Measurements from ENCODE around the gene SLC29A2.
A peak's percentile ranks its signal among the peaks of the same experiment; 100 is the strongest.

SLC29A2 gene

GRCh38 chr11:66332371-66333219 lies 39.0 kb downstream of the SLC29A2 start:
- Histone ChIP-seq H3K4me3 (ENCODE audit: low read depth, low read length) (no peak overlapping the region), H3K9me3 (no peaks in the 10 kb centered on the region), H3K36me3 (no peaks in the 10 kb centered on the region), H3K27me3 (no peaks in the 10 kb centered on the region), H3K4me1 (peaks cover 31% of the 10 kb centered on the region)
- no peak for DNase-seq
- TF ChIP-seq CTCF (IDR thresholded peaks at IDR 0.05; ENCODE audit: low read depth, low read length), result no peak

DNA sequence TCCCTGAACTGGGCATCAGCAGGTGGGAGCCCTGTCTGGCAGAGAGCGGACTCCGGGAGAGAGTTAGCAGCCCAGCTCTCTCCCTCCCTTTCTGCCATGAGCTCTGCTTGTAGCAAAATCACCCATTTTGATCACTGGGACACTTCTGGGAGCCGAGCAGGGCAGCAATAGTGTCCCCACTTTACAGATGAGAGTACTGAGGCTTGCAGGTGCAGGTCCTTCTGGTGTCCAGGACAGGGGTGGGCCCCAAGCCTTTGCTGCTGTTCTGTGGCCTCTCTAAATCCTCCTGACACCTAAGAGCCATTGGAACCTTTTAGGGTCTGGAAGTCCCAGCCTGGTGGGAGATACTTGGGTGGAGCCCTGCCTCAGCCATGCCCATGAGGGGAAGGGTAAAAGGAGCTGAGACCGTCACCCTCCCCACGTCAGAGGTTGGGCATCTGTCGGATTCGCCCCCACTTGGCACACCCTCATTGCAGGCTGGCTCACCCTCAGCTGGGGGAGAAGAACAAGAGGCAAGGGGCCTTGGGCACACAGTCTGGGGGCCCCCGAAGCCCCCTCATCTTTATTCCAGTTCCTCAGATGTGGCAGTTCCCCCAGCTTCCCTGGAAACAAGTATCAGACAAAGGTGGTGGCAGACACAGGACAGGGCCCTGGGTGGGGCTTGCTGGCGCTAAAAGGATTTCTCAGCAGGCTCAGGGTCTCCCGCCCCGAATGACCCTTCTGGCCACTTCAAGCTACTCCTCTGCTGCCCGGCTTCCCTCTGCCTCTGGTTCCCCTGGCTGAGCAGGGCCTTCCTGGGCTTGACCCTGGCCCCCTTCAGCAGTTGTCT lies 39.8 kb downstream of the SLC29A2 start:
- TF ChIP-seq CTCF (IDR thresholded peaks at IDR 0.05; ENCODE audit: low read depth, low read length), result no peak

DNA sequence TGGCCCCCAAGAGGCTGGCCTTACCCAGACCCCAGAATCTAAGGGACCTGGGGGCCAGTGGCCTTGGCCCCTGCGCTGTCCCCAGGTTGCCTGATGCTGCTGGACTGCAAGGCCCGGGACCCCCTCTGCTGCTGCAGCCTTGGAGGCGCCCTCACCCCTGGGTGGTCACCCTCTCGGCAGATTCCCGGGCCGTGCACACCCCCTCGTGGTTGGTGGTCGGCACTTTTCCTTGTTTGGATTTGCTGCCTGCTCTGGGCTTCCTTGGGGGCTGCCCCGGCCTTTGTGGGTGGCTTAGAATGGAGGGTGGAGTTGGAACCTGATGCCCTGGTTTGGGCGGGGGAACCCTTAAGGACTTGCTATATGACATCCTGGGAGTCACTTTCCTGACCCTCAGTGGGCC lies 40.6 kb downstream of the SLC29A2 start:
- no peak for DNase-seq
- TF ChIP-seq CTCF (IDR thresholded peaks at IDR 0.05; ENCODE audit: low read depth, low read length), result peak; percentile 23; the same call in 1 of the 2 replicates
- Histone ChIP-seq H3K27me3 (no peaks in the 10 kb centered on the region), H3K4me3 (ENCODE audit: low read depth, low read length) (no peak overlapping the region), H3K4me1 (peaks cover 29% of the 10 kb centered on the region), H3K36me3 (no peaks in the 10 kb centered on the region), H3K9me3 (no peaks in the 10 kb centered on the region)

More for the DNA sequence above, 39.8 kb downstream of the SLC29A2 start:
- no peaks in the 10 kb centered on the region for H3K36me3 ChIP-seq
- DNase-seq, result no peak
- H3K4me1 ChIP-seq, result peaks cover 32% of the 10 kb centered on the region
- H3K4me3 ChIP-seq (ENCODE audit: low read depth, low read length), result no peak overlapping the region
- H3K27me3 ChIP-seq, result no peaks in the 10 kb centered on the region
- no peaks in the 10 kb centered on the region for H3K9me3 ChIP-seq

DNA sequence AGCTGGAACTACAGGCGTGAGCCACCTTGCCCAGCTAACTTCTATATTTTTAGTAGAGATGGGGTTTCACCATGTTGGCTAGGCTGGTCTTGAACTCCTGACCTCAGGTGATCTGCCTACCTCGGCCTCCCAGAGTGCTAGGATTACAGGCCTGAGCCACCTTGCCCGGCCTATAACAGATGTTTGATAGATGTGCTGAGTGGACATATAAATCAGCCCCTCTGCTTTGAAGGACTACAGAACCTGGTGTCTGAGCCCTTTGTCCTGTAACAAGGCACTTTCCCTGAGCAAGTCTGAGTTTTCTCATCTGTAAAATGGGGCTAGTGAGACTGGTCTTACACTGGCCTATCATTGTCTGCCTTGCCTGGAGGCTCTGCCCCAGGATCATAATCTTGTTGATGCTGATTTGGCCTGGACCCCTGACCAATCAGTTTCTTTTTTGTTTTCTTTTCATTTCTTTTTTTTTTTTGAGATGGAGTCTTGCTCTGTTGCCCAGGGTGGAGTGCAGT lies 42.3 kb downstream of the SLC29A2 start:
- no peaks in the 10 kb centered on the region for H3K27me3 ChIP-seq
- H3K4me1 ChIP-seq, result peaks cover 22% of the 10 kb centered on the region
- no peaks in the 10 kb centered on the region for H3K36me3 ChIP-seq
- no peak for TF ChIP-seq CTCF (IDR thresholded peaks at IDR 0.05; ENCODE audit: low read depth, low read length)
- H3K9me3 ChIP-seq, result no peaks in the 10 kb centered on the region
- no peak for DNase-seq
- H3K4me3 ChIP-seq (ENCODE audit: low read depth, low read length), result no peak overlapping the region

GRCh38 chr11:66328302-66329144 lies 43.0 kb downstream of the SLC29A2 start:
- Histone ChIP-seq H3K9me3 (no peaks in the 10 kb centered on the region), H3K36me3 (no peaks in the 10 kb centered on the region), H3K4me3 (ENCODE audit: low read depth, low read length) (peak overlapping the region; percentile 32), H3K4me1 (peaks cover 22% of the 10 kb centered on the region), H3K27me3 (no peaks in the 10 kb centered on the region)
- DNase-seq, result peak; percentile 90
- TF ChIP-seq CTCF (IDR thresholded peaks at IDR 0.05; ENCODE audit: low read depth, low read length), result peak; percentile 88

Measured in BE2C (cell line).